K562 (cell line): ENCODE data around the gene U2SURP. TPM values are rescaled to one million over a fixed set of nuclear protein-coding genes. Genes with fewer than 3 reads are reported as not detected.

ENCODE experiments used
- ATF3 ChIP-seq, 2 experiments: fragments of 450-650 bp in 1 of 2; sonication (generic) in 1 of 2; formaldehyde crosslinking in 1 of 2; IDR thresholded peaks in 1 of 2; conservative IDR thresholded peaks in 1 of 2; 2 replicates each; pipeline versions ENCODE4 v1.6.1 to v1.8.1; 2016 to 2023; ENCODE audit warnings: mild to moderate bottlenecking in 2 of 2, moderate library complexity in 2 of 2, inconsistent platforms in 1 of 2, missing genetic modification reagents in 1 of 2
- ETV5 ChIP-seq: sonication (generic); formaldehyde crosslinking; IDR thresholded peaks from 2 replicates; pipeline ENCODE4 v1.4.0; 2020; ENCODE audit warnings: low read depth, mild to moderate bottlenecking, missing genetic modification reagents
- HDAC8 ChIP-seq: fragments of 450-650 bp; IDR thresholded peaks from 2 replicates; pipeline ENCODE4 v1.6.1; 2016; ENCODE audit warnings: mild to moderate bottlenecking, missing genetic modification characterization, moderate library complexity, missing compliant biosample characterization
- KLF1 ChIP-seq: fragments of 450-650 bp; IDR thresholded peaks from 2 replicates; pipeline ENCODE4 v1.6.1; 2016; ENCODE audit warnings: missing genetic modification characterization, missing compliant biosample characterization
- MAX ChIP-seq: sonication (generic); formaldehyde crosslinking; IDR thresholded peaks from 2 replicates; pipeline ENCODE4 v1.9.0; 2022; ENCODE audit warnings: mild to moderate bottlenecking, missing genetic modification reagents
- MCM2 ChIP-seq: fragments of 450-650 bp; IDR thresholded peaks from 2 replicates; pipeline ENCODE4 v1.6.1; 2017; ENCODE audit warnings: low read depth, mild to moderate bottlenecking
- NFE2L1 ChIP-seq: fragments of 450-650 bp; IDR thresholded peaks from 2 replicates; pipeline ENCODE4 v1.6.1; 2016; ENCODE audit warnings: missing genetic modification characterization, low read depth, mild to moderate bottlenecking, missing compliant biosample characterization, moderate library complexity, borderline replicate concordance
- POLR2G ChIP-seq: fragments of 200-400 bp; formaldehyde crosslinking; IDR thresholded peaks from 2 replicates; pipeline ENCODE4 v1.6.1; 2017; ENCODE audit warnings: low read depth, mild to moderate bottlenecking, antibody characterized with exemption, low read length, moderate library complexity
- RHOXF2B ChIP-seq: fragments of 250-450 bp; sonication (Bioruptor Pico); conservative IDR thresholded peaks from 2 replicates; pipeline ENCODE4 v1.5.1; 2021
- SAFB ChIP-seq: fragments of 200-400 bp; formaldehyde crosslinking; IDR thresholded peaks from 2 replicates; pipeline ENCODE4 v1.6.1; 2017; ENCODE audit warnings: low read depth, low read length, borderline replicate concordance
- SIN3A ChIP-seq, 2 experiments: fragments of 150-350 bp in 1 of 2; IDR thresholded peaks; 2 replicates each; pipeline ENCODE4 v1.6.1; 2011 to 2016; ENCODE audit warnings: borderline replicate concordance in 2 of 2, low read depth in 2 of 2, low read length in 2 of 2, mild to moderate bottlenecking in 2 of 2, moderate library complexity in 2 of 2; ENCODE audit not compliant: control insufficient read depth in 1 of 2
- SMARCC2 ChIP-seq: fragments of 450-650 bp; IDR thresholded peaks from 2 replicates; pipeline ENCODE4 v1.6.1; 2017; ENCODE audit warnings: antibody characterized with exemption, moderate library complexity, mild to moderate bottlenecking, low read depth
- SNRNP70 ChIP-seq: fragments of 200-400 bp; formaldehyde crosslinking; optimal IDR thresholded peaks from 2 replicates; pipeline ENCODE3; 2017; ENCODE audit warnings: low read depth, low read length
- SRSF1 ChIP-seq: fragments of 200-400 bp; formaldehyde crosslinking; IDR thresholded peaks from 2 replicates; pipeline ENCODE4 v1.6.1; 2017; ENCODE audit warnings: mild to moderate bottlenecking, low read depth, low read length, moderate library complexity
- ZNF212 ChIP-seq: fragments of 450-650 bp; formaldehyde crosslinking; IDR thresholded peaks from 2 replicates; pipeline ENCODE4 v1.4.0; 2020; ENCODE audit warnings: mild to moderate bottlenecking
- ZNF589 ChIP-seq: fragments of 200-800 bp; sonication (Bioruptor generic); IDR thresholded peaks from 2 replicates; pipeline ENCODE4 v1.6.1; 2016; ENCODE audit warnings: low read depth, missing genetic modification characterization, missing compliant biosample characterization
- polyA plus RNA-seq, 8 experiments: library from polyadenylated mRNA; depleted of rRNA in 4 of 8; stranded (reverse) in 5 of 8; unstranded in 3 of 8; fragments of >200 nt; fragmentation: Nextera tagmentation in 2 of 8; fragmentation: Illumina TruSeq in 1 of 8; extraction: Ambion mirVana in 2 of 8; extraction: Trizol in 1 of 8; gene quantifications; 2 replicates each; pipeline versions ENCODE4 v1.2.1 to v1.2.3, GENCODE V29; 2011 to 2014; ENCODE audit warnings: inconsistent platforms in 1 of 8, missing spikeins in 1 of 8
- total RNA-seq, 7 experiments: library from RNA; depleted of rRNA in 6 of 7; stranded (reverse); fragments of >200 nt in 6 of 7; fragmentation: Illumina TruSeq in 2 of 7; extraction: Trizol in 2 of 7; gene quantifications; 2 replicates each; pipeline versions ENCODE4 v1.2.1 to v1.2.3, GENCODE V29; 2011 to 2021; ENCODE audit warnings: low replicate concordance in 1 of 7
- TF ChIP-seq, protein P1 (sequence below), 2 experiments: fragments of 450-650 bp; IDR thresholded peaks; 2 replicates each; pipeline ENCODE4 v1.6.1; 2016; ENCODE audit warnings: mild to moderate bottlenecking in 2 of 2, borderline replicate concordance in 1 of 2, low read depth in 1 of 2, moderate library complexity in 1 of 2

U2SURP gene
- total and polyA plus RNA-seq, 9 of the 15 experiments (the other 6 are each of a cell fraction or from before 2014, with no cell fraction given): 128 to 322 (median 191) TPM

GRCh38 chr3:143001369-143002082 lies at the start of gene U2SURP (continued):
- TF ChIP-seq, protein P1, sequence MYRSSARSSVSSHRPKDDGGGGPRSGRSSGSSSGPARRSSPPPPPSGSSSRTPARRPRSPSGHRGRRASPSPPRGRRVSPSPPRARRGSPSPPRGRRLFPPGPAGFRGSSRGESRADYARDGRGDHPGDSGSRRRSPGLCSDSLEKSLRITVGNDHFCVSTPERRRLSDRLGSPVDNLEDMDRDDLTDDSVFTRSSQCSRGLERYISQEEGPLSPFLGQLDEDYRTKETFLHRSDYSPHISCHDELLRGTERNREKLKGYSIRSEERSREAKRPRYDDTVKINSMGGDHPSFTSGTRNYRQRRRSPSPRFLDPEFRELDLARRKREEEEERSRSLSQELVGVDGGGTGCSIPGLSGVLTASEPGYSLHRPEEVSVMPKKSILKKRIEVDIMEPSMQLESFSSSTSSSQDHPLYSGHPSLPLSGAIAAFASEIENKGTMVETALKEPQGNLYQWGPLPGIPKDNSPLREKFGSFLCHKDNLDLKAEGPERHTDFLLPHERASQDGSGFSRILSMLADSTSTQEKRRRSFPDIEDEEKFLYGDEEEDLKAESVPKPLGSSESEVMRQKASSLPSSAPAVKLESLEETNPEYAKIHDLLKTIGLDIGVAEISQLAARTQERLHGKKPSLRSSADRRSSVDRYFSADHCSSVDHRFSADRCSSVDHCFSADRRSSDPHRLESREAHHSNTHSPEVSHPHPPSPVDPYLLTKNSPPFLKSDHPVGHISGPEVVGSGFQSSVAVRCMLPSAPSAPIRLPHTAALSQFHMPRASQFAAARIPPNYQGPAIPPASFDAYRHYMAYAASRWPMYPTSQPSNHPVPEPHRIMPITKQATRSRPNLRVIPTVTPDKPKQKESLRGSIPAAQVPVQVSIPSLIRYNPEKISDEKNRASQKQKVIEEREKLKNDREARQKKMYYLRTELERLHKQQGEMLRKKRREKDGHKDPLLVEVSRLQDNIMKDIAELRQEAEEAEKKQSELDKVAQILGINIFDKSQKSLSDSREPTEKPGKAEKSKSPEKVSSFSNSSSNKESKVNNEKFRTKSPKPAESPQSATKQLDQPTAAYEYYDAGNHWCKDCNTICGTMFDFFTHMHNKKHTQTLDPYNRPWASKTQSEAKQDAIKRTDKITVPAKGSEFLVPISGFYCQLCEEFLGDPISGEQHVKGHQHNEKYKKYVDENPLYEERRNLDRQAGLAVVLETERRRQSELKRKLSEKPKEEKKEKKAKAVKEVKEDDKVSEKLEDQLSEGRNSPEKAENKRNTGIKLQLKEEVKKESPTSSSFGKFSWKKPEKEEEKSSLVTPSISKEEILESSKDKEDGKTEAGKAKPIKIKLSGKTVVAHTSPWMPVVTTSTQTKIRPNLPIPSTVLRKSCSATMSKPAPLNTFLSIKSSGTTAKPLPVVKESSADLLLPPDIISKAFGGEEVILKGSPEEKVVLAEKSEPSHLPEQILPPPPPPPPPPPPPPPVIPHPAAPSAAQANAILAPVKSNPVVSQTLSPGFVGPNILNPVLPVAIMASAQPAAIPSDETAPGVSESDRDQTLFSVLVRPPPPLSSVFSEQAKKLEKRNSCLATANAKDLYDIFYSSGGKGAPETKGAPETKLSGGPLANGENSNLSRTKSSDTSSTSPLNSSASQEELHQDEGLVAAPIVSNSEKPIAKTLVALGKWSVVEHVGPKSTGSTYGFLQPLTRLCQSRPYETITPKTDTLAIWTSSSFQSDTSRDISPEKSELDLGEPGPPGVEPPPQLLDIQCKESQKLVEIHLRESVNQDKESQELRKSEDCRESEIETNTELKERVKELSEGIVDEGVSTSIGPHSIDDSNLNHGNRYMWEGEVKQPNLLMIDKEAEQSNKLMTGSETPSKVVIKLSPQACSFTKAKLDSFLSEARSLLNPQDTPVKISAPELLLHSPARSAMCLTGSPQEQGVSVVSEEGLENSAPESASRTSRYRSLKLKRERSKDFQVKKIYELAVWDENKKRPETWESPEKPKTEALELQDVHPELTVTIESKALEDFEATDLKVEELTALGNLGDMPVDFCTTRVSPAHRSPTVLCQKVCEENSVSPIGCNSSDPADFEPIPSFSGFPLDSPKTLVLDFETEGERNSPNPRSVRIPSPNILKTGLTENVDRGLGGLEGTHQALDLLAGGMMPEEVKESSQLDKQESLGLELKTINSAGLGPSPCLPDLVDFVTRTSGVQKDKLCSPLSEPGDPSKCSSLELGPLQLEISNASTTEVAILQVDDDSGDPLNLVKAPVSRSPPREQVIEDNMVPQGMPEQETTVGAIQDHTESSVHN (IDR thresholded peaks at IDR 0.05; ENCODE audit: borderline replicate concordance in 1 of 2, low read depth in 1 of 2): no peak; a peak in 1 of 4 replicates
- TF ChIP-seq HDAC8 (tag) (no peak), POLR2G (peak; percentile 93), ZNF589 (peak; percentile 88), SIN3A (IDR thresholded peaks at IDR 0.05; ENCODE audit: borderline replicate concordance in 2 of 2, control insufficient read depth in 1 of 2, low read depth in 2 of 2, low read length in 2 of 2) (peak; percentile 77 to 96; a peak in 3 of 4 replicates), SRSF1 (no peak), SMARCC2 (no peak), MAX (CRISPR knock-in tag) (peak; percentile 54), MCM2 (no peak), SAFB (no peak), KLF1 (peak; percentile 79; the same call in 1 of the 2 replicates), ZNF212 (CRISPR knock-in tag) (no peak), SNRNP70 (no peak), ATF3 (IDR thresholded peaks at IDR 0.05) (peak; percentile 39; the same call in 1 of the 2 replicates), ATF3 (CRISPR knock-in tag; conservative IDR thresholded peaks at IDR 0.05) (0 out of 2 replicates have a peak, but pooled peaks have one; percentile 63), NFE2L1 (tag) (no peak), ETV5 (CRISPR knock-in tag) (peak; percentile 99), RHOXF2B (no peak)
